Measurements from ENCODE around the gene KLHL3.

DNA sequence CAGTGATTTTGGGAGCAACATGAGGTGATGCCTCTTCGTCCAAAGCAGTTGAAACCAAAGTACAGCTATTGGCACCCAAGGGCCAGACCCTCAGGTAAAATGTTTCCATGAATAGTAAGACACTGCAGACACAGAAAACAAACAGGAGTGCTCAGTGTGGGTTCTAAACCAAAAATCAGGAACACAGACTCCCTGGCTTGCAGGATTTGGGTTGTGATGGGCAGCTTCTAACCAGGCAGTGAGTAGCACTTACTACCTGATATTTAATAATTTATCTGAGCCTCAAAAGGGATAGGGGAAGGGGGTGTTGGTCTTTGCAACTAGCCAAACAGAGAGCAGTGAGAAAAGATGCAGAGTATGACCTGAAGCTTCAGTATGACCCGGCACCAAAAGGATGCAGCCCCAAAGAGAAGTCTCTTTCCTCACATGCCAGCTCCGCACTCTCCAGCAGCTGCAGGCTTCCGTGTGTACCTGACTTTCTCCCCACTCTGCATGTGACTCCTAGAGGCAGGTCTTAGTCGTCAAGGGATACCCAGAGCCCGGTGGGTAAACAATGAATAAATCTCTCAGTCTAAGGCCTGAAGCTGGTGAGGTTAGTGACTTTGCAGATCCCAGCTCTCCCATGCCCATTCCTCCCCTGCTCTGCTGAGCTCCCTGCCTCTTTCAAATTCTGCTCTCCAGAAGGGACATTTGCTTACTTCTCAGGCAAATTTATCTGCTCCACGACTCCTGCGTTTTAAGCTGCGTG lies 131.4 kb downstream of the KLHL3 start:
- TF ChIP-seq, protein P1, sequence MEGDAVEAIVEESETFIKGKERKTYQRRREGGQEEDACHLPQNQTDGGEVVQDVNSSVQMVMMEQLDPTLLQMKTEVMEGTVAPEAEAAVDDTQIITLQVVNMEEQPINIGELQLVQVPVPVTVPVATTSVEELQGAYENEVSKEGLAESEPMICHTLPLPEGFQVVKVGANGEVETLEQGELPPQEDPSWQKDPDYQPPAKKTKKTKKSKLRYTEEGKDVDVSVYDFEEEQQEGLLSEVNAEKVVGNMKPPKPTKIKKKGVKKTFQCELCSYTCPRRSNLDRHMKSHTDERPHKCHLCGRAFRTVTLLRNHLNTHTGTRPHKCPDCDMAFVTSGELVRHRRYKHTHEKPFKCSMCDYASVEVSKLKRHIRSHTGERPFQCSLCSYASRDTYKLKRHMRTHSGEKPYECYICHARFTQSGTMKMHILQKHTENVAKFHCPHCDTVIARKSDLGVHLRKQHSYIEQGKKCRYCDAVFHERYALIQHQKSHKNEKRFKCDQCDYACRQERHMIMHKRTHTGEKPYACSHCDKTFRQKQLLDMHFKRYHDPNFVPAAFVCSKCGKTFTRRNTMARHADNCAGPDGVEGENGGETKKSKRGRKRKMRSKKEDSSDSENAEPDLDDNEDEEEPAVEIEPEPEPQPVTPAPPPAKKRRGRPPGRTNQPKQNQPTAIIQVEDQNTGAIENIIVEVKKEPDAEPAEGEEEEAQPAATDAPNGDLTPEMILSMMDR (IDR thresholded peaks at IDR 0.05), result no peak
- no peak for TF ChIP-seq POLR2A (IDR thresholded peaks at IDR 0.05)
